ENCODE measurements around the gene L3HYPDH.
"Not testable (repeated sequence)": the region's sequence is repeated elsewhere in the genome, so short reads cannot be mapped to it uniquely, and the experiment has no call there.

Gene L3HYPDH

GRCh38 chr14:59451849-59452248 lies 32.4 kb downstream of the L3HYPDH start:
- H3K27me3 ChIP-seq (ENCODE audit: control insufficient read depth, insufficient read depth, low read length), result no peaks in the 10 kb centered on the region
- H3K4me3 ChIP-seq (ENCODE audit: low read depth, low read length), result no peak overlapping the region
- no peak overlapping the region for H3K9ac ChIP-seq (ENCODE audit: low read depth, low read length)
- H3K27ac ChIP-seq (ENCODE audit: low read depth, low read length), result no peak overlapping the region
- H3K9me3 ChIP-seq (ENCODE audit: control insufficient read depth, insufficient read depth, low read length), result no peaks in the 10 kb centered on the region
- H3K36me3 ChIP-seq (ENCODE audit: control insufficient read depth, insufficient read depth, low read length), result no peaks in the 10 kb centered on the region
- H3K4me1 ChIP-seq (ENCODE audit: control insufficient read depth, insufficient read depth, low read length), result no peaks in the 10 kb centered on the region

- Histone ChIP-seq H3K4me3 (ENCODE audit: low read depth, low read length) (no peak overlapping the region), H3K27me3 (ENCODE audit: control insufficient read depth, insufficient read depth, low read length) (no peaks in the 10 kb centered on the region), H3K36me3 (ENCODE audit: control insufficient read depth, insufficient read depth, low read length) (no peaks in the 10 kb centered on the region), H3K4me1 (ENCODE audit: control insufficient read depth, insufficient read depth, low read length) (no peaks in the 10 kb centered on the region), H3K27ac (ENCODE audit: low read depth, low read length) (no peak overlapping the region), H3K9me3 (ENCODE audit: control insufficient read depth, insufficient read depth, low read length) (no peaks in the 10 kb centered on the region), H3K9ac (ENCODE audit: low read depth, low read length) (no peak overlapping the region)
Observed at GRCh38 chr14:59450716-59451115, 33.5 kb downstream of the L3HYPDH start.

- H3K4me1 ChIP-seq (ENCODE audit: control insufficient read depth, insufficient read depth, low read length); H3K27ac ChIP-seq (ENCODE audit: low read depth, low read length): not testable (repeated sequence)
Observed at GRCh38 chr14:59448673-59449072, 35.5 kb downstream of the L3HYPDH start.

GRCh38 chr14:59439256-59439965 lies 44.8 kb downstream of the L3HYPDH start:
- no peaks in the 10 kb centered on the region for H3K9me3 ChIP-seq (ENCODE audit: control insufficient read depth, insufficient read depth, low read length)
- H3K27me3 ChIP-seq (ENCODE audit: control insufficient read depth, insufficient read depth, low read length), result no peaks in the 10 kb centered on the region
- H3K4me3 ChIP-seq (ENCODE audit: low read depth, low read length), result no peak overlapping the region
- H3K9ac ChIP-seq (ENCODE audit: low read depth, low read length), result no peak overlapping the region
- H3K4me1 ChIP-seq (ENCODE audit: control insufficient read depth, insufficient read depth, low read length), result 0 out of 2 replicates have a peak, but pooled peaks cover 4% of the 10 kb centered on the region
- no peaks in the 10 kb centered on the region for H3K36me3 ChIP-seq (ENCODE audit: control insufficient read depth, insufficient read depth, low read length)
- H3K27ac ChIP-seq (ENCODE audit: low read depth, low read length), result no peak overlapping the region

More at GRCh38 chr14:59448673-59449072, 35.5 kb downstream of the L3HYPDH start:
- not testable (repeated sequence) for H3K9ac ChIP-seq (ENCODE audit: low read depth, low read length); H3K4me3 ChIP-seq (ENCODE audit: low read depth, low read length); H3K9me3 ChIP-seq (ENCODE audit: control insufficient read depth, insufficient read depth, low read length); H3K27me3 ChIP-seq (ENCODE audit: control insufficient read depth, insufficient read depth, low read length); H3K36me3 ChIP-seq (ENCODE audit: control insufficient read depth, insufficient read depth, low read length)

GRCh38 chr14:59438195-59438647 lies 46.0 kb downstream of the L3HYPDH start:
- H3K27me3 ChIP-seq (ENCODE audit: control insufficient read depth, insufficient read depth, low read length), result no peaks in the 10 kb centered on the region
- no peaks in the 10 kb centered on the region for H3K9me3 ChIP-seq (ENCODE audit: control insufficient read depth, insufficient read depth, low read length)
- no peak overlapping the region for H3K4me3 ChIP-seq (ENCODE audit: low read depth, low read length)
- H3K36me3 ChIP-seq (ENCODE audit: control insufficient read depth, insufficient read depth, low read length), result no peaks in the 10 kb centered on the region
- H3K9ac ChIP-seq (ENCODE audit: low read depth, low read length), result no peak overlapping the region
- no peak overlapping the region for H3K27ac ChIP-seq (ENCODE audit: low read depth, low read length)
- H3K4me1 ChIP-seq (ENCODE audit: control insufficient read depth, insufficient read depth, low read length), result 0 out of 2 replicates have a peak, but pooled peaks cover 4% of the 10 kb centered on the region

- Histone ChIP-seq H3K9me3 (ENCODE audit: control insufficient read depth, insufficient read depth, low read length) (no peaks in the 10 kb centered on the region), H3K9ac (ENCODE audit: low read depth, low read length) (no peak overlapping the region), H3K4me1 (ENCODE audit: control insufficient read depth, insufficient read depth, low read length) (0 out of 2 replicates have a peak, but pooled peaks cover 4% of the 10 kb centered on the region), H3K36me3 (ENCODE audit: control insufficient read depth, insufficient read depth, low read length) (no peaks in the 10 kb centered on the region), H3K4me3 (ENCODE audit: low read depth, low read length) (no peak overlapping the region), H3K27me3 (ENCODE audit: control insufficient read depth, insufficient read depth, low read length) (no peaks in the 10 kb centered on the region), H3K27ac (ENCODE audit: low read depth, low read length) (no peak overlapping the region)
Observed at GRCh38 chr14:59435987-59436386, 48.2 kb downstream of the L3HYPDH start.

- H3K27me3 ChIP-seq (ENCODE audit: control insufficient read depth, insufficient read depth, low read length), result no peaks in the 10 kb centered on the region
- H3K36me3 ChIP-seq (ENCODE audit: control insufficient read depth, insufficient read depth, low read length), result no peaks in the 10 kb centered on the region
- H3K9me3 ChIP-seq (ENCODE audit: control insufficient read depth, insufficient read depth, low read length), result no peaks in the 10 kb centered on the region
- H3K27ac ChIP-seq (ENCODE audit: low read depth, low read length), result no peak overlapping the region
- H3K4me3 ChIP-seq (ENCODE audit: low read depth, low read length), result no peak overlapping the region
- H3K4me1 ChIP-seq (ENCODE audit: control insufficient read depth, insufficient read depth, low read length), result 0 out of 2 replicates have a peak, but pooled peaks cover 4% of the 10 kb centered on the region
- no peak overlapping the region for H3K9ac ChIP-seq (ENCODE audit: low read depth, low read length)
Observed at GRCh38 chr14:59435101-59435500, 49.1 kb downstream of the L3HYPDH start.

- Histone ChIP-seq H3K9me3 (ENCODE audit: control insufficient read depth, insufficient read depth, low read length) (no peaks in the 10 kb centered on the region), H3K27ac (ENCODE audit: low read depth, low read length) (no peak overlapping the region), H3K4me1 (ENCODE audit: control insufficient read depth, insufficient read depth, low read length) (no peaks in the 10 kb centered on the region), H3K4me3 (ENCODE audit: low read depth, low read length) (no peak overlapping the region), H3K27me3 (ENCODE audit: control insufficient read depth, insufficient read depth, low read length) (no peaks in the 10 kb centered on the region), H3K9ac (ENCODE audit: low read depth, low read length) (no peak overlapping the region), H3K36me3 (ENCODE audit: control insufficient read depth, insufficient read depth, low read length) (no peaks in the 10 kb centered on the region)
Observed at GRCh38 chr14:59429790-59430189, 54.4 kb downstream of the L3HYPDH start.

GRCh38 chr14:59428581-59429012 lies 55.6 kb downstream of the L3HYPDH start:
- Histone ChIP-seq H3K4me1 (ENCODE audit: control insufficient read depth, insufficient read depth, low read length) (no peaks in the 10 kb centered on the region), H3K27me3 (ENCODE audit: control insufficient read depth, insufficient read depth, low read length) (no peaks in the 10 kb centered on the region), H3K4me3 (ENCODE audit: low read depth, low read length) (no peak overlapping the region), H3K9me3 (ENCODE audit: control insufficient read depth, insufficient read depth, low read length) (no peaks in the 10 kb centered on the region), H3K27ac (ENCODE audit: low read depth, low read length) (no peak overlapping the region), H3K9ac (ENCODE audit: low read depth, low read length) (no peak overlapping the region), H3K36me3 (ENCODE audit: control insufficient read depth, insufficient read depth, low read length) (no peaks in the 10 kb centered on the region)

DNA sequence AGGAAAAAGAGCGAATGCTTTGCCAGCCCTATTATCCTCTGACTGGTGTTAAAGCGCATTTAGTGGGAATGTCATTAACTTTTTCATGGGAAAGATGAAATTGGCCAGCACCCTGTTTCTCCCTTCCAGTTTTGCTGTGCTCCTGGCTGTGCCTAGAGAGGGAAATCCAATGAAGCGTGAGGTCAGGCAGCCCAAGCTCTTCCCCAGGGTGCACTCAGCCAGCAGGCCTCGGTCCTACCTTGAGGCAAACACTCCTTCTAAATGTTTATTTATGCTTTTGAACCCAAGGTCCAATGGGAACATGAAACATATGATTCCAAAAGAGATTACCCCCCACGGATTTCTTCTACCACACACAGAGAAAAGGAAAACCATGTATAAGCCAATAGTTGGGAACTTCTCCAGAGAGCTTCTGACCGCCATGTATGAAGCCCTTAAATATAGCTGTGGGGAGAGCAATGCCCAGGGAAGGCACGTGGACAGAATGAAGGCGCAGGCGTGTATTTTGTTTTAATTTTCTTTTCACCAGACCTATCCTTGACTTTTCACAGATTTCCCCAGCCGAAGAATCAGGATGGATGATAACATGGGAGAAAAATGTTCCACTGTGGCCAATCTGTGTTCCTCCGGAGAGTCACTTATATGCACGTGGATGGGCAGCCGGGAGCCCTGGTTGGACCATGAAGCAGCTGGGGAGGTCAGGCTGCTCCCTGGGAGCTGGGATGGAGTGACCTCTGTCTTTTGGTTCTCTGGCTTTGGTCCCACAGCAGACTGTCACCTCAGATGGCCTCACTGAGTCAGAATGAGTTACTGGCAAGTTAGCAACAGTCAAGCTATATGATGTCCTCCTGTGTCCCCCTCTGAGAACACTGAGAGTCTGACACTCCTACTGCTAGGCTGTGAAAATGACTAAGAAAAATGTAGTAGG lies 56.3 kb downstream of the L3HYPDH start:
- Histone ChIP-seq H3K27ac (ENCODE audit: low read depth, low read length) (no peak overlapping the region), H3K36me3 (ENCODE audit: control insufficient read depth, insufficient read depth, low read length) (no peaks in the 10 kb centered on the region), H3K4me1 (ENCODE audit: control insufficient read depth, insufficient read depth, low read length) (no peaks in the 10 kb centered on the region), H3K9ac (ENCODE audit: low read depth, low read length) (no peak overlapping the region), H3K9me3 (ENCODE audit: control insufficient read depth, insufficient read depth, low read length) (no peaks in the 10 kb centered on the region), H3K27me3 (ENCODE audit: control insufficient read depth, insufficient read depth, low read length) (no peaks in the 10 kb centered on the region), H3K4me3 (ENCODE audit: low read depth, low read length) (no peak overlapping the region)
